Erythroblast (primary cell): ENCODE results near the gene CEACAM19.
"Not testable (repeated sequence)": the region's sequence is repeated elsewhere in the genome, so short reads cannot be mapped to it uniquely, and the experiment has no call there.

Source experiments
- GATA1 ChIP-seq: IDR thresholded peaks from 2 replicates; pipeline ENCODE4 v1.6.1; 2011; ENCODE audit warnings: low read depth, mild to moderate bottlenecking, control low read depth, low read length, moderate library complexity
- POLR2A ChIP-seq: IDR thresholded peaks from 2 replicates; pipeline ENCODE4 v1.6.1; 2011; ENCODE audit warnings: mild to moderate bottlenecking, low read length

- TF ChIP-seq POLR2A, GATA1: not testable (repeated sequence)
These were observed 38.4 kb downstream of the CEACAM19 start for GRCh38 chr19:44709434-44710266.
